Measurements from ENCODE around the gene TGIF1. TPM values are rescaled to one million over a fixed set of nuclear protein-coding genes. Genes with fewer than 3 reads are reported as not detected.
"Not testable (repeated sequence)": the region's sequence is repeated elsewhere in the genome, so short reads cannot be mapped to it uniquely, and the experiment has no call there.

TGIF1 gene
- total RNA-seq (2014; rRNA removed; shearing (Covaris generic)), result 101 and 103 TPM in 2 replicates

- peak; percentile 70 for DNase-seq (ENCODE audit: low spot score)
Observed at GRCh38 chr18:3450012-3450798, at the start of gene TGIF1. Gene TGIF1, plus strand, starts transcription at chr18:3450172. Its CDS starts 318 bp downstream, at chr18:3450490.

- no peak for DNase-seq (ENCODE audit: low spot score)
Observed at GRCh38 chr18:3400567-3401296, 49.2 kb upstream of the TGIF1 start.

DNA sequence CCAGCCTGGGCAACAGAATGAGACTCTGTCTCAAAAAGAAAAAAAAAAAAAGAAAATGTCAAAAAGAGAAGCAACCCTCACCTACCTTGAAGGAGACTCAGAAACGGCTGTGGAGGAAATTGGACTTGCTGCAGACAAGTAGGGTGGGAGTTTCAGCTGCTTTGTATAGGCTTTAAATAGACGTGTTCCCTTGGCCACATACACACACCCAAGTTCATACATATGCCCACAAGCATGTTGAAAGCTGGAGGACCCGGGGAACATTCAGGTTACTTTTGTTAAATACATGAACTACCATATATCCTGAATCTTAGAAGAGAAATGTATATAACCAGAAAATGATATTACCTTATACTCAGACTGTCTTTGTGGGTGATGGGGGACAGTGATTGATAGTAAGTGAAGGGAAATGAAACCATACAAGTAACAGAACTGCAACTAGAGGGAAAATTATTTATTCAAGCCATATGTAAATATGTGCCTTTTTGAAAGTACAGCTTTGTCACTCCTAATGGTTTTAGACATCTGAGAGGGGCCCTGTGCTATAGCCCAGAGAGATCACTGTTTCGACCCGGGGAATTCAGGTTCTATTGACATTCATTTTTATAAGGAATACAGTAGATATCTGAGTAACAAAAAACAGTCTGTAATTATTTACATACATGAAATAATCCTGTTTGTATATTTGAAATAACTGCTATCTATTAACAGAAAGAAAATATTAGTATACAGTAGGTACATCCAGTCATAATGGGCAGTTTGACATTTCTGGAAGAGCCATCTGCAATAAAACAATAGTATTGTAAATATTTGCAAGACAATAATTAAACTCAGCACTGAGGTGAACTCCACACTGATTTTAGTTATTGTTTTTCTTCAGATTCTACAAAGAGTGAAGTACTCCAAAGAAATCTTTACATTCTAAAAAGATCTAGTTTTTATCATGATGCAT lies 48.0 kb upstream of the TGIF1 start:
- no peak for DNase-seq (ENCODE audit: low spot score)

GRCh38 chr18:3402982-3403451 lies 47.0 kb upstream of the TGIF1 start:
- DNase-seq (ENCODE audit: low spot score), result peak; percentile 64

- DNase-seq (ENCODE audit: low spot score), result no peak
Observed at GRCh38 chr18:3405713-3406112, 44.3 kb upstream of the TGIF1 start.

DNA sequence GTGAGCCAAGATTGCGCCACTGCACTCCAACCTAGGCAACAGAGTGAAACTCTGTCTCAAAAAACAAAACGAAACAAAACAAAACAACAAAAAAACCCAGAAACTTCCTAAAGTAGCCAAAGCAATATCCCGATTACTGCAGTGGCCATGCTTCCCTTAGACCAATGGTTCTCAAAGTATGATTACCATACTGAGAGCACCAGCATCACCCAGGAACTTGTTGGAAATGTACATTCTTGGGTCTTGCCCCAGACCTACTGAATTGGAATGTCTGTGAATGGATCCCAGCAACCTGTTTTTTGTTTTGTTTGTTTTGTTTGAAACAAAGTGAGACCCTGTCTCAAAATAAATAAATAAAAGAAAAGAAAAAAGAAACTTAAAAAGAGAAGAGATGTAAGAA lies 41.9 kb upstream of the TGIF1 start:
- no peak for DNase-seq (ENCODE audit: low spot score)

GRCh38 chr18:3409811-3410210 lies 40.2 kb upstream of the TGIF1 start:
- DNase-seq (ENCODE audit: low spot score), result no peak

DNA sequence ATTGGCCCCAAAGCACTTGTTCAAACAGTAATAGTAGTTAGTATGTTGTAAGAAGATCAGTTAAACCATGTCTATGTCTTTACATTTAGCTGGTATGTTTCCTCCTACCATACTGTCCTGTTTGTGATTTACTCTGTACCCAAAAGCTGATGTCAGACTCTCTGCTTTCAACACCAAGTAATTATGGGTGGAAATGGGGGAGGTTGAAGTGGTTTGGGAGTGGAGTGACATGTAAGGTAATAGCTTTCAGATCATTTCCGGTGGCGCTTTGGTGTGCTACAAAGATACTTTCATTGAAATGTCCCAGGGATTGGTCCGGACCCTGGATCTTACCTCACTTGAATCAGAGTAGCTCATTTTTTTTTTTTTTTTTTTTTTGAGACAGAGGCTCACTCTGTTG lies 39.7 kb upstream of the TGIF1 start:
- DNase-seq (ENCODE audit: low spot score), result no peak

DNA sequence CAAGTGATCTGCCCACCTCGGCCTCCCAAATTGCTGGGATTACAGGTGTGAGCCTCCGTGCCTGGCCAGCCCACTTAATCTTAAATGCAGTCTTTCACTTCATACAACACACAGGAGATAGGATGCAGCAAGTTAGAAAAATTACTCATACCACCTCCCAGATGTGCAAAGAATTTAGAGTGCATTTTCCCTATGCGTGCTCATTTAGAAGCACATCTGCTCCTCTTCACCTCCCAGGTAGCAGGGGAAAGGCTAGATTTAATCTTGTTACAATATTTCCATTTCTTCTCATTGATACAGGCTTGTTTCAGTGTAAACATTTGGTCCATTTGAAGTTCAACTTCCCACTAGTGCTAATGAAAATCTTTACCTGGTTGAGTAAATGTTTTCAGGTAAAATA lies 39.1 kb upstream of the TGIF1 start:
- not testable (repeated sequence) for DNase-seq (ENCODE audit: low spot score)

GRCh38 chr18:3411327-3411726 lies 38.6 kb upstream of the TGIF1 start:
- DNase-seq (ENCODE audit: low spot score), result no peak

- DNase-seq (ENCODE audit: low spot score), result no peak
Observed at GRCh38 chr18:3411854-3412268, 38.1 kb upstream of the TGIF1 start.

- peak; percentile 86 for DNase-seq (ENCODE audit: low spot score)
Observed at GRCh38 chr18:3412528-3412927, 37.4 kb upstream of the TGIF1 start.

DNA sequence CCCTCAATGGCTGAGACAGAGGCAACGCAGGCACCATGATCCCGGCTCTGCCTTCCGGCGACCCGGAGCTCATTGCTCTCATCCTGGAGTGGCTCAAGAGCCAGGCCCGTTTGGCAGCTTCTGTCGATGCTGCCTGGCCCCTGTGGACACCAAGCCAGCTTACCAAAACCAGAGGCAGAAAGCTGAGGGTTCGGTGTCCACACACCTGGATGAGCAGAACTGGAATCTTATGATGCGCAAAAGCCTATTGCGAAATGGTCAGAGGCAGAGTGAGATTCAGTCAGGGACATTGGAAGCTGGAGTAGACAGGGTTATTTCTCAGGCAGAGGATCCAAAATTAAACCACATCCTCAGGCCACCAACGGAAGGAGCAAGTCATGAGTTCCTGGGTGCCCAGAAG lies 34.9 kb upstream of the TGIF1 start:
- DNase-seq (ENCODE audit: low spot score), result no peak

- no peak for DNase-seq (ENCODE audit: low spot score)
Observed at GRCh38 chr18:3418083-3418482, 31.9 kb upstream of the TGIF1 start.

DNA sequence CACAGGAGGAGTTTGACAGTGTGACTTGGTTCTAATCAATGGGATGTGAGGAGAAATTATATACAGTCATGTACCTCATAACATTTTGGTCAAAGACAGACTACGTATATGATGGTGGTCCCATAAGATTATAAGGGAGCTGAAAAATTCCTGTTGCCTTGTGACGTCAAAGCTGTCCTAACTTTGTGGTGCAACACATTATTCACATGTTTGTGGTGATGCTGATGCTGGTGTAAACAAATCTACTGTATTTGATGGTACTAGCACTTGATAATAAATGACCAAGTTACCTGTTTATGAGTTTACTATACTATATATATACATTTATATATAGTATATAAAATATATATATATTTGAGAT lies 29.1 kb upstream of the TGIF1 start:
- DNase-seq (ENCODE audit: low spot score), result no peak

DNA sequence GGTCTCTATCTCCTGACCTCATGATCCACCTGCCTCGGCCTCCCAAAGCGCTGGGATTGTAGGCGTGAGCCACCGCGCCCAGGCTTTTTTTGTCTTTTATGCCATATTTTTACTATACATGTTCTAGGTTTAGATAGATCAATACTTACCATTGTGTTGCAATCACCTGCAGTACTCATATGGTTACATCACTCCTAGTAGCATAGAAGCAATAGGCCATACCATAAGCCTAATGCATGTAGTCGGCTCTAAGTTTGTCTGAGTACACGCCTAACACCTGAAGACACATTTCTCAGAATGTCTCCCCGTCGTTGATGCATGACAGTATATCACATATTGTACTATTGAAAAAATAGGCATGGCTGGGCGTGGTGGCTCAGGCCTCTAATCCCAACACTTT lies 27.1 kb upstream of the TGIF1 start:
- no peak for DNase-seq (ENCODE audit: low spot score)

GRCh38 chr18:3424280-3424890 lies 25.6 kb upstream of the TGIF1 start:
- no peak for DNase-seq (ENCODE audit: low spot score)

DNA sequence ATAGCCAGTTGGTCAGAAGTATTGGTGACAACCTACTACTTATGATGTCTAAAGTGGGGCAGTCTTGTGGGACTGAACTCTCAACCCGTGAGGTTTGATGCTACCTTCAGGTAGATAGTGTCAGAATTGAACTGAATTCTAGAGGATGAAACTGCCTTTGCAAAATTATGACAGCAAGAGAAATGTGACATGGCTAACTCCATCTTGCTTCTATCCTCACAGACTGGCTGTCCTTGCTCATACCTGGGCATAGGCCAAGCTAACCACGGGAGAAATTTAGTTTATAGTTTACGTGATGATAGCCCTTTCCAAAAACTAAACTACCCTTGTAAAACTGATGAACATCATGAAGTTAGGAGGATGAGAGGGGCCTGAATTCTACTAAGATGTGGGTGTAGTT lies 24.9 kb upstream of the TGIF1 start:
- DNase-seq (ENCODE audit: low spot score), result no peak

DNA sequence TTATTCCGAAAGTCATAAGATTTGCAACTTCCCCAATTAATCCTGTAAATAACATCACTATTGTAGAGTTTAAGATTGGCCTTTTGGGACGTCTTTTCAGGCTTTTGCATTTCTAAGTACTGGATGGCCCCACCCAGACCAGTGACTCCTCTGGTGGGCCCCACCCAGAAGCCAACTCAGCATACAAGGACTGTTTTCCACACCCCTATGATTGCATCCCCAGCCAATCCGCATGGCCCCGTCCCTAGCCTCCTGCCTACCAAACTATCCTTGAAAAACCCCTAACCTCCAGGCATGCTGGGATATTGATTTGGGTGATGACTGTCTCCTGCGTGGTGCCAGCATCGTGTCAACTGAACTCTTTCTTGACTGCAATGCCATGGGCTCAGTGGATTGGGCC lies 24.5 kb upstream of the TGIF1 start:
- no peak for DNase-seq (ENCODE audit: low spot score)

DNA sequence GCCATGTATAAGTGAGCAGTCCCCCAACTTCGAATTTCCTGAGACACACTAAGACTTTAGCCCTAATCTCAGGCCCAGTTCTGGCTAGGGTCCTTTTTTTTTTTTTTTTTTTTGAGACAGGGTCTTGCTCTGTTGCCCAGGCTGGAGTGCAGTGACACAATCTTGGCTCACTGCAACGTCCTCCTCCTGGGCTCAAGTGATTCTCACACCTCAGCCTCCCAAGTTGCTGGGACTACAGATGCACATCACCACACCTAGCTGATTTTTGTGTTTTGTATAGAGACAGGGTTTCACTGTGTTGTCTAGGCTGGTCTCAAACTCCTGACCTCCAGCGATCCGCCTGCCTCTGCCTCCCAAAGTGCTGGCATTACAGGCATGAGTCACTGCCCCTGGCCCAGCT lies 23.9 kb upstream of the TGIF1 start:
- no peak for DNase-seq (ENCODE audit: low spot score)

- DNase-seq (ENCODE audit: low spot score), result no peak
Observed at GRCh38 chr18:3427944-3428343, 22.0 kb upstream of the TGIF1 start.

GRCh38 chr18:3429121-3429520 lies 20.9 kb upstream of the TGIF1 start:
- no peak for DNase-seq (ENCODE audit: low spot score)
